Measurements from ENCODE around the gene DISC1.
A peak's percentile ranks its signal among the peaks of the same experiment; 100 is the strongest.

DNA sequence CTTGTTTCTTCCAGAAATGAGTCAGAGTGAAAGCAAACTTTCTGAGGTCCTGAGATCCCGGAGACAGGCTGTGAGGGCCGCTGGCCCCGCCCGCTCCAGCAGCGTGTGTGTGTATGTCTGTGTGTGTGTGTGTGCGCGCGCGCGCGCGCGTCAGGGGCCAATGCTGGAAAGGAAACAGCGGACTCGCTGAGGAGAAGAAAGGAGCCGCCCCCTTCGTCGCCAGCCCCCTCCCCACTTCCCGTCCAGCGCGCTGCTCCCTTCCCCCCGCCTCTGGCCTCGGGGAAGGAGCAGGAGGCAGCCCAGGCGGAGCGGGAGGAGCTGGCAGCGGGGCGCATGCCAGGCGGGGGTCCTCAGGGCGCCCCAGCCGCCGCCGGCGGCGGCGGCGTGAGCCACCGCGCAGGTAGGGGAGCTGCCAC is at the start of gene DISC1:
- TF ChIP-seq, protein P1, sequence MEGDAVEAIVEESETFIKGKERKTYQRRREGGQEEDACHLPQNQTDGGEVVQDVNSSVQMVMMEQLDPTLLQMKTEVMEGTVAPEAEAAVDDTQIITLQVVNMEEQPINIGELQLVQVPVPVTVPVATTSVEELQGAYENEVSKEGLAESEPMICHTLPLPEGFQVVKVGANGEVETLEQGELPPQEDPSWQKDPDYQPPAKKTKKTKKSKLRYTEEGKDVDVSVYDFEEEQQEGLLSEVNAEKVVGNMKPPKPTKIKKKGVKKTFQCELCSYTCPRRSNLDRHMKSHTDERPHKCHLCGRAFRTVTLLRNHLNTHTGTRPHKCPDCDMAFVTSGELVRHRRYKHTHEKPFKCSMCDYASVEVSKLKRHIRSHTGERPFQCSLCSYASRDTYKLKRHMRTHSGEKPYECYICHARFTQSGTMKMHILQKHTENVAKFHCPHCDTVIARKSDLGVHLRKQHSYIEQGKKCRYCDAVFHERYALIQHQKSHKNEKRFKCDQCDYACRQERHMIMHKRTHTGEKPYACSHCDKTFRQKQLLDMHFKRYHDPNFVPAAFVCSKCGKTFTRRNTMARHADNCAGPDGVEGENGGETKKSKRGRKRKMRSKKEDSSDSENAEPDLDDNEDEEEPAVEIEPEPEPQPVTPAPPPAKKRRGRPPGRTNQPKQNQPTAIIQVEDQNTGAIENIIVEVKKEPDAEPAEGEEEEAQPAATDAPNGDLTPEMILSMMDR (IDR thresholded peaks at IDR 0.05) = no peak
- TF ChIP-seq POLR2A (IDR thresholded peaks at IDR 0.05) = peak; percentile 7 to 60
